Type B pancreatic cell (in vitro differentiated cells): ENCODE results near the gene PAK6. TPM values are rescaled to one million over a fixed set of nuclear protein-coding genes. Genes with fewer than 3 reads are reported as not detected.

Source experiments
- DNase-seq: peaks from one replicate; pipeline ENCODE4 v3.0.0; 2021; ENCODE audit warnings: mixed read lengths; ENCODE audit not compliant: unreplicated experiment; ENCODE audit errors: extremely low spot score
- H3K27ac Mint-ChIP-seq: 2 replicates; pipeline ENCODE4 v1.8.0; 2021; ENCODE audit warnings: mild to moderate bottlenecking, mixed read lengths
- H3K27me3 Mint-ChIP-seq: 2 replicates; pipeline ENCODE4 v1.8.0; 2021; ENCODE audit warnings: mixed read lengths
- H3K36me3 Mint-ChIP-seq: 2 replicates; pipeline ENCODE4 v1.8.0; 2021; ENCODE audit warnings: mixed read lengths
- H3K4me1 Mint-ChIP-seq: one replicate; pipeline ENCODE4 v1.8.0; 2021; ENCODE audit warnings: mixed read lengths; ENCODE audit not compliant: unreplicated experiment
- H3K4me3 Mint-ChIP-seq: 2 replicates; pipeline ENCODE4 v1.8.0; 2021; ENCODE audit warnings: mild to moderate bottlenecking, mixed read lengths
- H3K9me3 Mint-ChIP-seq: 2 replicates; pipeline ENCODE4 v1.8.0; 2021; ENCODE audit warnings: mixed read lengths
- total RNA-seq: library from RNA; stranded (reverse); gene quantifications from 2 replicates; pipeline ENCODE4 v1.2.1, GENCODE V29; 2021; ENCODE audit warnings: low replicate concordance
- TF ChIP-seq, protein P1 (sequence below): fragments of 200-600 bp; sonication (generic); conservative IDR thresholded peaks from 2 replicates; pipeline ENCODE4 v1.5.0; 2021; ENCODE audit warnings: antibody characterized with exemption, mild to moderate bottlenecking

The PAK6 gene
- total RNA-seq, 1 donor from 2014 or later: 7.8 TPM

GRCh38 chr15:40272485-40273056 is 33.7 kb downstream of the PAK6 start:
- TF ChIP-seq, protein P1, sequence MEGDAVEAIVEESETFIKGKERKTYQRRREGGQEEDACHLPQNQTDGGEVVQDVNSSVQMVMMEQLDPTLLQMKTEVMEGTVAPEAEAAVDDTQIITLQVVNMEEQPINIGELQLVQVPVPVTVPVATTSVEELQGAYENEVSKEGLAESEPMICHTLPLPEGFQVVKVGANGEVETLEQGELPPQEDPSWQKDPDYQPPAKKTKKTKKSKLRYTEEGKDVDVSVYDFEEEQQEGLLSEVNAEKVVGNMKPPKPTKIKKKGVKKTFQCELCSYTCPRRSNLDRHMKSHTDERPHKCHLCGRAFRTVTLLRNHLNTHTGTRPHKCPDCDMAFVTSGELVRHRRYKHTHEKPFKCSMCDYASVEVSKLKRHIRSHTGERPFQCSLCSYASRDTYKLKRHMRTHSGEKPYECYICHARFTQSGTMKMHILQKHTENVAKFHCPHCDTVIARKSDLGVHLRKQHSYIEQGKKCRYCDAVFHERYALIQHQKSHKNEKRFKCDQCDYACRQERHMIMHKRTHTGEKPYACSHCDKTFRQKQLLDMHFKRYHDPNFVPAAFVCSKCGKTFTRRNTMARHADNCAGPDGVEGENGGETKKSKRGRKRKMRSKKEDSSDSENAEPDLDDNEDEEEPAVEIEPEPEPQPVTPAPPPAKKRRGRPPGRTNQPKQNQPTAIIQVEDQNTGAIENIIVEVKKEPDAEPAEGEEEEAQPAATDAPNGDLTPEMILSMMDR: no peak
- Mint-ChIP-seq H3K4me1 (peaks cover 7% of the 10 kb centered on the region), H3K27ac (no peak overlapping the region), H3K4me3 (no peak overlapping the region), H3K27me3 (peaks cover 3% of the 10 kb centered on the region), H3K36me3 (peaks cover 5% of the 10 kb centered on the region), H3K9me3 (no peaks in the 10 kb centered on the region)
- DNase-seq: no peak

DNA sequence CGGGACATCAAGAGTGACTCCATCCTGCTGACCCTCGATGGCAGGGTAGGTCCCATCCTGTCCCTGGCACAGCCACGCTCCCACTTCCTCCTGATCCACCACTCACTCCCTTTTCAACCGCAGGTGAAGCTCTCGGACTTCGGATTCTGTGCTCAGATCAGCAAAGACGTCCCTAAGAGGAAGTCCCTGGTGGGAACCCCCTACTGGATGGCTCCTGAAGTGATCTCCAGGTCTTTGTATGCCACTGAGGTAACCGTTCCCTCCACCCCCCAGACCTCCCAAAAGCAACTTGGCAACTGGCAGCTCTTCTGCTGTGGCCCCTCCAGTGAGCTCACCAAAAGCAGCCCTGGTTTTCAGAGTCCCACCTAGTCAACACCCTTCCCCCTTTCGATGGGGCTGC is 34.6 kb downstream of the PAK6 start:
- H3K4me1 Mint-ChIP-seq: peaks cover 11% of the 10 kb centered on the region
- peaks cover 8% of the 10 kb centered on the region for H3K27me3 Mint-ChIP-seq

DNA sequence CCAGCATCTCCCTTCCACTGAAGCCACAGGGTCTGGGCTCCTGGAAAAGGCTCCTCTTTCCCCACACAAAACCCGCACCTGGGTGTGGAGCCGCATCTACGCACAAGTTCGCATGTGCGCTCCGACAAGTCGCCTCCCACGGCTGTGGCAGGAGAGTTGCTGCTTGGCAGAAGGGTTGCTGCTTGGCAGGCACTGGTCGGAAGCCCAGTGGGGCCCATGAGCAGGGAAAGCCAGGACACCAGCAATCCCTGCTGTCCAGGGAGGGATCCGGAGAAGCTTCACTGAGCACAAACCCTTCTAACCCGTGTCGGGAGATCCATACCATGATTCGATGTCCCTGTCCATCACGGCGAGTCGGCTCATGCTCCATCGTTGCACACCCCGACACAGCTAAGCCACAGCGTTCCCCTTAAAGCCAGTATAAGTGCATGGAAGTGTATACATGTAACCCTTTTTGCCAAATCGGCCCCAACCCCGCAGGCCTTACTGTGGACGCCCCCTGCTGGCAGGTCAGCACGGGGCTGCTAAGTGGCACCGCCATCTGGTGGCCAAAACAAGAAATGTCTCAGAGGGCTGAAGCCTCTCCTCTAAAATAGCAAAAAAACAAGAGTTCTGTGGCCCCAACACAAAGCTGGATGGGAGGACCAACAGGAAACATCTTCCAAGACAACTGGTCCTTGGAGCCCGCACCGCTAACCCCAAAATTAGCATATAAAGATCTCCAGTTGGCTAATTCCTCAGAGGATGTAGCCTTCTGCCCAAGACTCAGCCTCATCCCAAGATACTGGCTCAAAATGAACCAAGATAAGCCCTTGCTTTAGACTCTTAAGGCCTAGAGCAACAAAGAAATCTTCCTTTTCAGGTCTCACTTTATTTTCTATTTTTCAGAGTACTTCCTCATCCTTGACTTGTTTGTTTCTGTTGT is 35.7 kb downstream of the PAK6 start:
- Mint-ChIP-seq H3K9me3 (no peaks in the 10 kb centered on the region), H3K27me3 (peaks cover 19% of the 10 kb centered on the region), H3K27ac (peak overlapping the region; percentile 62), H3K4me3 (no peak overlapping the region), H3K36me3 (peaks cover 5% of the 10 kb centered on the region), H3K4me1 (peaks cover 13% of the 10 kb centered on the region)
- TF ChIP-seq, protein P1: peak; percentile 100
- peak; percentile 87 for DNase-seq

More for the DNA sequence above, 34.6 kb downstream of the PAK6 start:
- DNase-seq: no peak
- H3K27ac Mint-ChIP-seq: no peak overlapping the region
- H3K4me3 Mint-ChIP-seq: no peak overlapping the region
- peaks cover 5% of the 10 kb centered on the region for H3K36me3 Mint-ChIP-seq
- H3K9me3 Mint-ChIP-seq: no peaks in the 10 kb centered on the region
- TF ChIP-seq, protein P1: no peak

DNA sequence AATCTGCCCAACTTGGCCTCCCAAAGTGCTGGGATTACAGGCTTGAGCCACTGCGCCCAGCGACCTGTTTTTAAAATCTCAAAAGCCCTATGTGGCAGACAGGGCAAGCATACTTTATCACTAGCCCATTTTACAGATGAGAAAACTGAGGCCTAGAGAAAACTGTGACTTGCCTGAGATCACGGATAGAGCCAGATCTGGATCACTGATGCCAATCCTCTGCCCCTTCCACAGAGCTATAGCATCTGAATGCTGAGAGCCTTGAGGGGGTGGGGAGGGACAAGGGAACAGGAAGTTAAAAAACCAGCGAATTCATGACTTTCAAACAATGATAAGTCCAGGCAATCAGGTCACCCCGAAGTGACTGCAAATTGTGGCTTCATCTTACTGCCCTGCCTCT is 36.7 kb downstream of the PAK6 start:
- Mint-ChIP-seq H3K36me3 (peaks cover 5% of the 10 kb centered on the region), H3K27ac (no peak overlapping the region)

GRCh38 chr15:40275954-40276353 is 37.1 kb downstream of the PAK6 start:
- peaks cover 20% of the 10 kb centered on the region for H3K4me1 Mint-ChIP-seq
- TF ChIP-seq, protein P1: no peak
- no peak overlapping the region for H3K4me3 Mint-ChIP-seq
- H3K36me3 Mint-ChIP-seq: peaks cover 5% of the 10 kb centered on the region
- no peak overlapping the region for H3K27ac Mint-ChIP-seq
- no peak for DNase-seq
- peaks cover 31% of the 10 kb centered on the region for H3K27me3 Mint-ChIP-seq
- no peaks in the 10 kb centered on the region for H3K9me3 Mint-ChIP-seq

More for the DNA sequence above, 36.7 kb downstream of the PAK6 start:
- no peak overlapping the region for H3K4me3 Mint-ChIP-seq
- peaks cover 27% of the 10 kb centered on the region for H3K27me3 Mint-ChIP-seq
- peaks cover 19% of the 10 kb centered on the region for H3K4me1 Mint-ChIP-seq
- DNase-seq: no peak
- TF ChIP-seq, protein P1: no peak
- no peaks in the 10 kb centered on the region for H3K9me3 Mint-ChIP-seq
